Glutamatergic neuron (in vitro differentiated cells): ENCODE results near the gene PMPCA. TPM values are rescaled to one million over a fixed set of nuclear protein-coding genes. Genes with fewer than 3 reads are reported as not detected.

Experiments used
- DNase-seq: peaks from one replicate; pipeline ENCODE4 v3.0.0; 2022
- H3K27ac Mint-ChIP-seq: one replicate; pipeline ENCODE4 v1.8.0; 2020; ENCODE audit warnings: mild to moderate bottlenecking, mixed read lengths, inconsistent platforms; ENCODE audit not compliant: unreplicated experiment
- H3K27me3 Mint-ChIP-seq: one replicate; pipeline ENCODE4 v1.8.0; 2020; ENCODE audit warnings: mild to moderate bottlenecking, moderate library complexity, mixed read lengths, inconsistent platforms; ENCODE audit not compliant: unreplicated experiment
- H3K36me3 Mint-ChIP-seq: one replicate; pipeline ENCODE4 v1.8.0; 2020; ENCODE audit warnings: mild to moderate bottlenecking, mixed read lengths, inconsistent platforms; ENCODE audit not compliant: unreplicated experiment
- H3K4me1 Mint-ChIP-seq: one replicate; pipeline ENCODE4 v1.8.0; 2020; ENCODE audit warnings: mild to moderate bottlenecking, low read depth, mixed read lengths, inconsistent platforms; ENCODE audit not compliant: unreplicated experiment
- H3K4me3 Mint-ChIP-seq: one replicate; pipeline ENCODE4 v1.8.0; 2020; ENCODE audit warnings: mild to moderate bottlenecking, mixed read lengths, inconsistent platforms; ENCODE audit not compliant: unreplicated experiment
- H3K9me3 Mint-ChIP-seq: one replicate; pipeline ENCODE4 v1.8.0; 2020; ENCODE audit warnings: mild to moderate bottlenecking, moderate library complexity, mixed read lengths, inconsistent platforms; ENCODE audit not compliant: unreplicated experiment
- CTCF ChIP-seq: fragments of 200-600 bp; sonication (generic); IDR thresholded peaks from one replicate; pipeline ENCODE4 v1.5.0; 2021; ENCODE audit not compliant: partially characterized antibody, unreplicated experiment
- total RNA-seq: library from RNA; stranded (reverse); fragmentation: NEBNext Ultra II Directional; extraction: Animal tissue kit (Norgen Biotek cat#: 25700); gene quantifications from one replicate; pipeline ENCODE4 v1.2.1, GENCODE V29; 2021; ENCODE audit not compliant: unreplicated experiment

The PMPCA gene
- total RNA-seq, 1 donor from 2014 or later, result 69.0 TPM

GRCh38 chr9:136412962-136413361 lies 2.5 kb downstream of the PMPCA start:
- H3K27ac Mint-ChIP-seq, result no peak overlapping the region
- DNase-seq, result no peak
- peaks cover 13% of the 10 kb centered on the region for H3K4me1 Mint-ChIP-seq
- H3K36me3 Mint-ChIP-seq, result no peaks in the 10 kb centered on the region
- peaks cover 4% of the 10 kb centered on the region for H3K9me3 Mint-ChIP-seq
- no peak for TF ChIP-seq CTCF
- H3K27me3 Mint-ChIP-seq, result peaks cover 9% of the 10 kb centered on the region
- H3K4me3 Mint-ChIP-seq, result no peak overlapping the region

- Mint-ChIP-seq H3K4me3 (no peak overlapping the region), H3K4me1 (peaks cover 1% of the 10 kb centered on the region), H3K27ac (no peak overlapping the region), H3K27me3 (peaks cover 4% of the 10 kb centered on the region), H3K9me3 (no peaks in the 10 kb centered on the region), H3K36me3 (no peaks in the 10 kb centered on the region)
- DNase-seq, result no peak
- no peak for TF ChIP-seq CTCF
Measured at GRCh38 chr9:136416427-136416826, 6.0 kb downstream of the PMPCA start.

GRCh38 chr9:136416914-136417313 lies 6.5 kb downstream of the PMPCA start:
- Mint-ChIP-seq H3K27ac (no peak overlapping the region), H3K4me1 (no peaks in the 10 kb centered on the region), H3K9me3 (no peaks in the 10 kb centered on the region), H3K4me3 (no peak overlapping the region), H3K27me3 (peaks cover 4% of the 10 kb centered on the region), H3K36me3 (no peaks in the 10 kb centered on the region)
- TF ChIP-seq CTCF, result no peak
- no peak for DNase-seq

GRCh38 chr9:136418182-136419091 lies 8.0 kb downstream of the PMPCA start:
- Mint-ChIP-seq H3K4me3 (no peak overlapping the region), H3K27me3 (peaks cover 4% of the 10 kb centered on the region), H3K36me3 (no peaks in the 10 kb centered on the region), H3K4me1 (no peaks in the 10 kb centered on the region), H3K9me3 (no peaks in the 10 kb centered on the region), H3K27ac (no peak overlapping the region)
- TF ChIP-seq CTCF, result no peak
- no peak for DNase-seq

GRCh38 chr9:136419092-136419420 lies 8.6 kb downstream of the PMPCA start:
- H3K4me1 Mint-ChIP-seq, result no peaks in the 10 kb centered on the region
- H3K27ac Mint-ChIP-seq, result no peak overlapping the region
- peaks cover 4% of the 10 kb centered on the region for H3K27me3 Mint-ChIP-seq
- no peaks in the 10 kb centered on the region for H3K9me3 Mint-ChIP-seq
- no peaks in the 10 kb centered on the region for H3K36me3 Mint-ChIP-seq
- H3K4me3 Mint-ChIP-seq, result no peak overlapping the region
- no peak for TF ChIP-seq CTCF
- DNase-seq, result no peak
